Spleen (tissue), 7 donors: ENCODE data around the gene CCDC148.

ENCODE experiments used
- CTCF ChIP-seq, 11 experiments: fragments of 200-600 bp in 7 of 11; fragments of 450-650 bp in 4 of 11; sonication (generic) in 4 of 11; IDR thresholded peaks in 8 of 11; conservative IDR thresholded peaks in 3 of 11; 1 replicate in 7 of 11; 2 replicates in 4 of 11; pipeline versions ENCODE4 v1.4.0 to v1.8.0; 2016 to 2021; ENCODE audit warnings: antibody characterized with exemption in 11 of 11, inconsistent platforms in 4 of 11, mild to moderate bottlenecking in 1 of 11
- POLR2A ChIP-seq, 3 donors: fragments of 450-650 bp; IDR thresholded peaks; one replicate each; pipeline ENCODE4 v1.5.1; 2017; ENCODE audit warnings: antibody characterized with exemption in 3 of 3, mild to moderate bottlenecking in 1 of 3
- POLR2AphosphoS5 ChIP-seq, 3 donors: sonication (generic); formaldehyde crosslinking; IDR thresholded peaks; one replicate each; pipeline ENCODE4 v1.5.1; 2017; ENCODE audit warnings: antibody characterized with exemption in 3 of 3
- donor health status: DM: no; HTN: no; CAD: no; lungs with moderate emphysema.
- donor health status: DM: no; HTN: no; CAD: no.
- donor health status: DM: no; HTN: no; CAD: no.

DNA sequence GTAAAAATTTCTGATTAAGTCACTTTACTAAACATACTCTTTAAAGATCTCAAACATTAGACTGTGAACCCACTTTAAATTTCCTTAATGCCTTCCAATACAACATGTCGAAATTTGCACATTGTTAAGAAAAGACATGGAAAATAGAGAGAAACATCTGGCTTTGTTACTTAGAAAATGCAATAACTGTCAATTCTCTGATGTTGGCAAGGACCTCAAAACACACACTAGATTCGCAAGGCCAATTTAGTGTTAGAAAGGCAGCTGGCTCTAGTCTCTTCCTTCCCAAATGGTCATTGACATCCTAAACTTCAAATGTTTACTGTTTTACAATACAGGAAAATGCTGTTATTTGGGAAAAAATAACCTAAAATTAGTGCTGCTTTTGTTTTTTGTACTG lies 244.3 kb downstream of the CCDC148 start:
- TF ChIP-seq POLR2A (IDR thresholded peaks at IDR 0.05) (no peak), POLR2AphosphoS5 (IDR thresholded peaks at IDR 0.05) (no peak), CTCF (IDR thresholded peaks at IDR 0.05 in 8 of 11, conservative IDR thresholded peaks at IDR 0.05 in 3 of 11) (no peak)
